ENCODE measurements around the gene ACTL8.

The ACTL8 gene

DNA sequence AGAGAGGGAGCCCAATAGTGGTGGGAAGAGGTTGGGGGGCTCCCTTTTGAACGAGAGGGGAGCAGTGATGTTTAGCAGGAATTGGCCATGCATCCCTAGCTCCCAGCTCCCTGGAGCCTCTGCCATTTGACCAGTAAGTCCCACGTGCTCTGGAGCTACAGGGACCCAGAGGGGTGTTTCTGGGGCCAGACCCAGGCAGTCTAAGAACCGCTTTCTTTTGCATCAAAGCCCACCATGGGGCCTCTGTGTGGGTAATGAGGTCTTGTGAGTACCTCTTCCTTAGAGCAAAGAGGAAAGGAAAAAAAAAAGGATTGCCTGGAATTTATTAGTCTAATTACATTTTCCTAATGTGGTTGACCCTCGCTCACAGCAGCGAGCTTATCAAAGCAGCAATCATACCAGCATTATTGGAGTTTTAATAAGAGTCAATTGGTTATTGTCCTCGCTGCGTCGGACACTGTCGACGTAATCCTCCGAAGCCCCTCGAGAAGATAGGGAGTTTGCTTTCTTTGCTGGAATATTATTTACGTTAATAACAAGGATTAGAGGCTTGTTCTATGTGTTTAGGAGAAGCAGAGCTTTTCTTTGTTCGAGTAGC, 17.6 kb downstream of the ACTL8 start:
- DNase-seq (ENCODE audit: low spot score): no peak

DNA sequence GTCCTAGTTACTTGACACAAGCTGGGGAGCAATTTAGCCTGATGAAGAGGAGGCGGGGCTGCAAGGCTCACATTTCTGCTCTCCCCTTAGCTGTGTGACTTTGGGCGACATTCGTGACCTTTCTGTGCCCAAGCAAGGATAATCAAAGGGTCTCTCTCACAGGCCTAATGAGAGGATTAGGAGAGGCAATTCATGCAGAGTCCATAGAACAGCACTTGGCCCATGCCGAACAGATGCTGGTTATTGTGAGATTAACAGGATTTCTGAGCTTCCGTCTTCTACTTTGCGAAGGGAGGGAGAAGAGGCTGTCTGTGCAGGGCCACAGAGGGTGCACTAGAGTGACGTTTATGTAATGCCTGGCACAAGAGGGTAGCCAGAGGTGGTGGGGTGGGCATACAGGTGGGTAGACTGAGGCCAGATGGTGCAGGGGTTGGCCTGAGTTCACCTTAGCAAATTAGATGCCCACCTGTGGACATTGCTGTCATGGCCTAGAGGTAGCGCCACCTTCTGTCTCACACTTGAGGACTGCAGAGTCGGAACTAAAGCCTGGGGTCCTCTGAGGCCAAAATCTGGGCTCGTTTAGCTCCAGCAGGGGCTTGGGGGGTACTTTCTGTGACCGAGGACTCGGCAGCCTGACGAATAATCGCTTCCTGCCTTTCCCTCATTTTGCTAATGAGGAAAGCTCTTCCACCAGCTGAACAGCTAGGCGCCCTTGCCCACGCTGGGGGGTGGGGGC, 18.6 kb downstream of the ACTL8 start:
- DNase-seq (ENCODE audit: low spot score): no peak

DNA sequence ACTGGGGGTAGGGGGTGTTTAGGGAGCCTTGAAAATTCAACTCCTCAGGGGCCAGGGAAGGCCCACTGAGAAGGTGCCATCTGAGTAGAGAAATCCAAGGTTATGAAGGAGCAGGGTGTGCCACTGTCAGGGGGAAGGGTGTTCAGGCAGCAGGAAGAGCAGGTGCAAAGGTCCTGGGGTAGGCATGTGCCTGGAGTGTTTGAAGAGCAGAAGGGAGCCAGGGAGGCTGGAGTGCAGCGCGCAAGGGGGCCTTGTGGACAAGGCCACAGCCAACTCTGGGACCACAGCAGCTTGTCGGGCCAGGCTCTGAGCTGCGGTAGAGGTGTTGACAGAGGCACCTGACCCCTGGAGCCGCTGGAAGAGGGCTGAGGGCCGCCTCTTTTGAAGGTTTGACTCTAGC, 19.3 kb downstream of the ACTL8 start:
- no peak for DNase-seq (ENCODE audit: low spot score)

DNA sequence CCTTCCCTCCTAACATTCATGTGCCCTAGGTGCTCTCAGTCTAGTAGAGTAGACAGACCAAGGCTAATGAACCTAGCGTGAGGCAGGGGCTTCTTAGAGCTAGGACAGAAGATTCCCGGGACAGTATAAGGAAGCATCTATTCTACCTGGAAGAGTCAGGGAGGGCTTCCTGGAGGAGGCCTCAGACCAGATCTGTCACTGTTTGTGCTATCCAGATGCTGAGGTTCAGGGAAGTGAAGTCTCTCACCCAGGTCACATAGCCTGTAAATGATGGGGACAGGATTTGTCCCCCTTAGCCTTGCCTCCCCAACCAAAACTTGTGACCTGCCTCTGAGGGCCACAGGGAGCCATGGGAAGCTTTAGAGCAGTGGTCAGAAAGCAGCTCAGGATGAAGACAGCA, 20.7 kb downstream of the ACTL8 start:
- DNase-seq (ENCODE audit: low spot score): no peak

- DNase-seq (ENCODE audit: low spot score): no peak
These were observed 21.3 kb downstream of the ACTL8 start for GRCh38 chr1:17776426-17776825.

DNA sequence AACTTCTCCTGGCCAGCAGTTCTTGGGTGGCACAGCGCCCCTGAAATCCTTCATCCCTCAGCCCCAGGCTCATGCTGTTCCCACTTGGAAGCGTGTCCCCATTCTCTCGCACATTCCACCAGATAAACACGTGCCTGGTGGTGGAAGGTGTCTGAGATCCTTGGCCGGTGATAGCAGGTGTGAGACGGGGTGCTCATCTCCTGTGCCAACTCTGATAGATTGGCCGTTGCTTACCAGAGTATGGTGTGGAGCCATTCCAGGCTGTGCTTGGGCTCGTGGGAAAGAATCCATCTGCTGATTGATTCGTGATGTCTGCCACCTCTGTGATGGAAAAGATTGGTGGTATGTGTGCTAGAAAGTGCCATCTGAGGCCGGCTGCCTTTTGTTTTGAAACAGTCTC, 22.2 kb downstream of the ACTL8 start:
- no peak for DNase-seq (ENCODE audit: low spot score)

DNA sequence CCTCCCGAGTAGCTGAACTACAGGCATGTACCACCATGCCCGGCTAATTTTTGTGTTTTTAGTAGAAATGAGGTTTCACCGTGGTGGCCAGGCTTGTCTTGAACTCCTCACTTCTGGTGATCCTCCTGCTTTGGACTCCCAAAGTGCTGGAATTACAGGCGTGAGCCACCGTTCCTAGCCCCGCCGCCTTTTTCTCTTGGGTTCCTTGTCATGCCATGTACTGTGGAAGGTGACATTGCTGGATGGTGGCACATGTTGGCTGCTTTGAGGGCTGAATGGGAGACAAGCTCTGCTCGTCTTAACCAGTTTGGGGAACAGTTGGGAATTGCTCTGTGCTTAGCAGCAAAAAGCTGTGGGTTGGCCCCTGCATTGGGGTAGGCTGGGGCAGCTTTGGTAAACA, 22.7 kb downstream of the ACTL8 start:
- no peak for DNase-seq (ENCODE audit: low spot score)

DNA sequence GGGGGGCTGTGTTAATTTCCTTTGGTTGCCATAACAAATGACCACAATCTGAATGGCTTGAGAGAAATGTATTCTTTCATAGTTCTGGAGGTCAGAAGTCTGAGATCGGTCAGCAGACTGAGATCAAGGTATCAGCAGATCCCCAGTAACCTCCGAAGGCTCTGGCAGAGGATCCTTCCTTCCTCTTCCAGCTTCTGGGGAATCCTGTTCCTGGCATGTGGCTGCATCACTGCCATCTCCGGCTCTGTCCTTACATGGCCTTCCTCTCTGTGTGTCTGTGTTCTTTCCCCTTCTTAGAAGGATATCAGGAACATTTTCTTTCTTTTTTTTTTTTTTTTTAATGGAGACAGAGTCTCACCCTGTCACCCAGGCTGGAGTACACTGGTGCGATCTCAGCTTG, 25.8 kb downstream of the ACTL8 start:
- no peak for DNase-seq (ENCODE audit: low spot score)

- DNase-seq (ENCODE audit: low spot score): no peak
These were observed 34.8 kb downstream of the ACTL8 start for GRCh38 chr1:17789926-17790325.

DNA sequence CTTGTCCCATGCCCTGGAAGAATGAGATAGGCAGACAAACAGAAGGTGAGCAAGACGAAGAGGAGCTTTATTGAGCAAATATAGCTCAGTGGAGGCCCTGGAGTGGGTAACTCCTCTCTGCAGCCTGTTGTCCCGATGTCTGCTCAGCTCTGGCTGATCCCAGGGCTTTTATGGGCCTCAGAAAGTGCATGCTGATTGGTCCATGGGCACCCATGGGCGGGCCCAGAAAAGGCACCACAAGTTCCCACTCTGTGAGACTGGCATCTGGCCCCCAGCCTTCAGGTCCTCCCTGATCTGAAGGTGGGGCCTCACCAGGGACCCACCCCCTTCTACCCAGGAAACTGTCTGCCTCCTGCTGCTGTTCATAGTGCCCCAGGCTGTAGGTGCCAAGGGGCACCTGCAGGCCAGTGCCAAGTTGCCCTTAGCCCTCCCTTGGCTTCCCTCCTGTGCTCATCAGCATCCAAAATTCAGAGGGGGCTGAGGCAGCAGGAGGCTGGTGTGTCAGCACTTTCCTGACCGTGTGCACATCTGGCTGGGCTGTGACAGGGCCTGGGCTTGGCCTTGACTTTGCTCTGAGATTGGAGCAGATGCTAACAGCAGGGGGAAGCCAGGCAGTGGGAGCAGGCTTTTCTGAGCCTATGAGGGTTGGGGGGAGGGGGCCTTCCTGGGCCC, 35.4 kb downstream of the ACTL8 start:
- no peak for DNase-seq (ENCODE audit: low spot score)

GRCh38 chr1:17791055-17791390, 35.9 kb downstream of the ACTL8 start:
- DNase-seq (ENCODE audit: low spot score): no peak

DNA sequence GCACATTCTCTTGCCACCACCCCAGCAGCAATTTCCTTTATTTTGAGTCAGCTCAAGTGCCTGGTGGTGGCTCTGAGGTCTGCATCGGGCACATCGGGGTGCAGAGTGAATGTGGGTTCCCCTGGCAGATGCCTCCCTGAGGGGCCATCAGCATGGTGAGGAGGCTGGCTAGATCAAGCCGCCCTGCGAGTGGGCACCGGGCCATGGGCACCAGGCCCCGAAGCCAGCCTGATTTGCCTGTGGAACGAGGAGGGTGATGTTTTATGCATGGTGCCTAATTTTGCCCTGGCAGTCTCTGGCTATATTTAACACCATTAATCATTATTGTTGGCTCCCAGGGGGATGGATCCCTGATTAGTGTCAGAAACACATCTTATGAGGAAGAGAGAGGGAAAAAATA, 36.3 kb downstream of the ACTL8 start:
- no peak for DNase-seq (ENCODE audit: low spot score)

DNA sequence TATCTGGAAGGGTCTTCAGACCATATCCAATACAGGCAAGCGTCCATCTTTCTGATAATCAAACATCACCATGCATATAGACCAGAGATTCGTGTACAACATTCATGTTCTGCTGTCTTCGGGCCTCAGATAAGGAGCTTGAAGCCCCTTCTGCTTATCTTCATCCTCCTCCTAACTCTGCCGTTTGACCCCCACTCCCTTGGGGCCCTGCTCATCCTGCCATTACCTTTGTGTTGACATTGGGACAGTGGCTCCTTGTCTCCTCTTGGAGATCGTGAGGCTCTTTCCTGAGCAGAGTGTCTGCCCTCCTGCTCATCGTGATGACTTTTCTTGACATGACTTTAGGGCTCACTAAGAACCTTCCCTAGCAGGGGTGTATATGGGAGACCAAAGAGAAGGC, 37.3 kb downstream of the ACTL8 start:
- DNase-seq (ENCODE audit: low spot score): no peak

DNA sequence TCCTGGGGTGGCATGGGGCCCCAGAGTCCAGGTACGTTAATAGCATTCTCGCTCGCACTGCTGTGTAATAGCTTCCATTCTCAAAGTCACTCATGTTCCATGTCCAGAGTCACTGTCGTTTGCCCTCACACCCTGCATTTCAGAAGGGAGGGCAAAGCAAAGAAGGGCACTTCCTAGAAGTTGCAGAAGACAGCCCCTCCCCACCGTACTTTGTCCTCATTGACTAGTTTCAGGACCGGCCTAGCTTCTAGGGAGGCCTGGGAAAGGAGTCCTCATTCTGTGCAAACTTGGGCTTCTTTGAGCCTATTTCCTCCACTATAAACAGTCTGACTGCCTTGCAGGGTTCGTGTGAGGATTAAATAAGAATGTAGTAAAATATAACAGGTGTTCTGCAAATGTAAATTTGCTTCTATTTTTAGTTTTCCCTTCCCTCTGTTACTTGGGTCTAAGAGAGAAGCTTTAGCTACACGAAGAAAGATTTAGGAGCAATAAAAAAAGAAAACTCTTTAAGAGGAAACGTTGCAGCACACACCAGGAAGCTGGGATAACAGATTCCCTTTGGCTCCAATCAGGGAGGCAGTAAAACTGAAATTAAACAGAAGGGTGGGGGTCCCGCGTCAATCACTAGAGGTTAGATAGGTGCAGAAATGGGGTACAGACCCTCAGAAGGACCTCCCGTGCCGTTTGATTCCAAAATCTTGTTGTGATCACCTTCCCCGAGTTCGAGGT, 40.1 kb downstream of the ACTL8 start:
- no peak for DNase-seq (ENCODE audit: low spot score)

- DNase-seq (ENCODE audit: low spot score): no peak
These were observed 40.9 kb downstream of the ACTL8 start for GRCh38 chr1:17795836-17796645.

DNA sequence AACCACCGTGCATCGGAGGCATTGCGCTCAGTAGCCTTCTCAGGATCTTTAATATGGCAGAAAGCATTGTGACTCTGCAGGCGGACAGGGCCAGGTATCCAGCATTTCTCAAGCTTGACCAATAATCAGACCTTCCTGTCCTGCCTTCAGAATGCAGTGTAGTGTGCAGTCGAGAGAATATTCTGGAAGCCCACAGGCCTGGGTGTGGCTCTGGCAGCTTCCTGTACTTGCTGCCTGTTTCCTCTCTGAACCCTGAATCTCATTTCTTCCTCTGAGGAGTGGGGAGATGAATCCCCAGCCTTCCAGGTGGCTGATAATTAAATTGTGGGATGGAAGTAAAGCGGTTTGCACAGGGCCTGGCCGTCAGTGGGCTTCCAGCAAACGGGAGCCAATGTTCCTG, 42.3 kb downstream of the ACTL8 start:
- DNase-seq (ENCODE audit: low spot score): no peak

- no peak for DNase-seq (ENCODE audit: low spot score)
These were observed 42.9 kb downstream of the ACTL8 start for GRCh38 chr1:17798011-17798410.

DNA sequence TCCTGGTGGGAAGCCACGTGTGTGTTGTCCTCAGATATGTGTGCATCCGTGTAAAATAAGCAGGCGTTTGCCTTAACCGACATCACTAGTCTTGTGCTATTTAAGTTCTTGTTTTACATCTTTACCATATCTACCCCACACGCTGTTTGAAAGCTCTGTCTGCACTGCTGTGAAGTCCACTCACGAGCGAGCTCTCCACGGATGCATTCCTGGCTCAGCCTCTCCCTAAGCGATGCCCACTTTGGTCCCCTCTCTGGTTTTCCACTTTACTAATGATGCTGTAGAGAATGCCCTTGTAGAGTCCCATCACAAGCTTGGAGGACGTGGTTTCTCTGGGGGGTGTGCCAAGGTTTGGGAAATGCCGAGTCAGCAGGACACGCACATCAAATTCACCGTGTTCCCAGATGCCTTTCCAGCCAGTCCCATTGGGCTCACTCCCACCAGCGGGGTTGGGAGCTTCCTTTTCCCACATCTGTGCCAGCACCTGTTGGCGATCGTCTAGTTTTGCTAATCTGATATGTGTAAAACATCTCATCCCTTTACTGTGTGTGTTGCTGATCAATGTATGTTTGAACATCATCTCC, 43.8 kb downstream of the ACTL8 start:
- no peak for DNase-seq (ENCODE audit: low spot score)

GRCh38 chr1:17799642-17800041, 44.5 kb downstream of the ACTL8 start:
- no peak for DNase-seq (ENCODE audit: low spot score)

DNA sequence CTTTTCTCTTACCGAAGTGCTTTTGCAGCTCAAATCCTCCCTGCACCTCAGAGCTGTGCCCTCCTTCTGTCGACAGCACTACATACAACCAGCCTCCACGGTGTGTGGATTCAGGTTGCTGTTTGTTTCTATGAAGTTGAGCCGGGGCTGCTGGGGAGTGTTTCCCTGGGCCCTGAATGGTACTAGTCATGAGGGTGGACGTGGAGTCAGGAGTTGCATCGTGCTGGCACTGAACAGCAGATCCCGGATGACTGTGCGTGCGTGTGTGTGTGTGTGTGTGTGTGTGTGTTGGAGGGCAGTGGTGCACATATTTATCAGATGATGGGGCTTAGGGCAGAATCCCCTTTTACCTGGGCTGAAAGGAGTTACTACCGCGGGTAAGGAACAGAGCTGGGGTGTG, 47.0 kb downstream of the ACTL8 start:
- DNase-seq (ENCODE audit: low spot score): no peak

- DNase-seq (ENCODE audit: low spot score): no peak
These were observed 47.8 kb downstream of the ACTL8 start for GRCh38 chr1:17802945-17803344.

Measured in NAMALWA (cell line).